ENCODE data around the gene WIPF1. TPM values are rescaled to one million over a fixed set of nuclear protein-coding genes. Genes with fewer than 3 reads are reported as not detected.
A peak's percentile ranks its signal among the peaks of the same experiment; 100 is the strongest.

WIPF1 gene
- total RNA-seq, 1 donor from 2014 or later = 20.6 TPM

GRCh38 chr2:174595116-174595809 lies 2.3 kb downstream of the WIPF1 start:
- no peak overlapping the region for H3K4me3 Mint-ChIP-seq
- H3K27me3 Mint-ChIP-seq (ENCODE audit: low read depth) = no peaks in the 10 kb centered on the region
- H3K36me3 Mint-ChIP-seq = peaks cover 2% of the 10 kb centered on the region
- peak overlapping the region; percentile 48 for H3K27ac Mint-ChIP-seq
- DNase-seq (ENCODE audit: low spot score in 2 of 2, unreplicated experiment in 2 of 2) = no peak
- peaks cover 7% of the 10 kb centered on the region for H3K9me3 Mint-ChIP-seq
- TF ChIP-seq CTCF (IDR thresholded peaks at IDR 0.05; ENCODE audit: unreplicated experiment) = no peak
- peaks cover 30% of the 10 kb centered on the region for H3K4me1 Mint-ChIP-seq

GRCh38 chr2:174594456-174594855 lies 3.1 kb downstream of the WIPF1 start:
- H3K36me3 Mint-ChIP-seq = no peaks in the 10 kb centered on the region
- H3K4me3 Mint-ChIP-seq = no peak overlapping the region
- no peak for DNase-seq (ENCODE audit: low spot score in 2 of 2, unreplicated experiment in 2 of 2)
- H3K4me1 Mint-ChIP-seq = peaks cover 30% of the 10 kb centered on the region
- no peak for TF ChIP-seq CTCF (IDR thresholded peaks at IDR 0.05; ENCODE audit: unreplicated experiment)
- no peaks in the 10 kb centered on the region for H3K27me3 Mint-ChIP-seq (ENCODE audit: low read depth)
- peaks cover 3% of the 10 kb centered on the region for H3K9me3 Mint-ChIP-seq
- H3K27ac Mint-ChIP-seq = no peak overlapping the region

- no peak for TF ChIP-seq CTCF (IDR thresholded peaks at IDR 0.05; ENCODE audit: unreplicated experiment)
- peak overlapping the region; percentile 45 for H3K4me3 Mint-ChIP-seq
- H3K4me1 Mint-ChIP-seq = peaks cover 30% of the 10 kb centered on the region
- peak overlapping the region; percentile 75 for H3K27ac Mint-ChIP-seq
- no peaks in the 10 kb centered on the region for H3K36me3 Mint-ChIP-seq
- no peak for DNase-seq (ENCODE audit: low spot score in 2 of 2, unreplicated experiment in 2 of 2)
- peaks cover 2% of the 10 kb centered on the region for H3K27me3 Mint-ChIP-seq (ENCODE audit: low read depth)
- H3K9me3 Mint-ChIP-seq = no peaks in the 10 kb centered on the region
Observed at GRCh38 chr2:174593574-174594203, 3.9 kb downstream of the WIPF1 start.

- Mint-ChIP-seq H3K9me3 (no peaks in the 10 kb centered on the region), H3K4me1 (peaks cover 30% of the 10 kb centered on the region), H3K4me3 (no peak overlapping the region), H3K27me3 (ENCODE audit: low read depth) (peaks cover 2% of the 10 kb centered on the region), H3K27ac (peak overlapping the region; percentile 75), H3K36me3 (no peaks in the 10 kb centered on the region)
- TF ChIP-seq CTCF (IDR thresholded peaks at IDR 0.05; ENCODE audit: unreplicated experiment) = no peak
- no peak for DNase-seq (ENCODE audit: low spot score in 2 of 2, unreplicated experiment in 2 of 2)
Observed at GRCh38 chr2:174593041-174593440, 4.6 kb downstream of the WIPF1 start.

GRCh38 chr2:174591740-174592139 lies 5.9 kb downstream of the WIPF1 start:
- peaks cover 2% of the 10 kb centered on the region for H3K27me3 Mint-ChIP-seq (ENCODE audit: low read depth)

More at GRCh38 chr2:174591740-174592139, 5.9 kb downstream of the WIPF1 start:
- Mint-ChIP-seq H3K27ac (no peak overlapping the region), H3K9me3 (no peaks in the 10 kb centered on the region), H3K4me1 (peaks cover 33% of the 10 kb centered on the region), H3K36me3 (no peaks in the 10 kb centered on the region), H3K4me3 (no peak overlapping the region)
- DNase-seq (ENCODE audit: low spot score in 2 of 2, unreplicated experiment in 2 of 2) = no peak
- no peak for TF ChIP-seq CTCF (IDR thresholded peaks at IDR 0.05; ENCODE audit: unreplicated experiment)

Data from mesothelial cell of epicardium (in vitro differentiated cells).